Umbilical cord (tissue), 2 donors: ENCODE measurements around the gene IGSF23. TPM values are rescaled to one million over a fixed set of nuclear protein-coding genes. Genes with fewer than 3 reads are reported as not detected.

ENCODE experiments used
- DNase-seq: peaks from one replicate; pipeline ENCODE4 v3.0.0-alpha.2; 2015; ENCODE audit warnings: low spot score
- total RNA-seq: library from RNA; depleted of rRNA; stranded (reverse); fragments of >200 nt; gene quantifications from one replicate; pipeline ENCODE4 v1.2.3, GENCODE V29; 2014; ENCODE audit warnings: low replicate concordance; ENCODE audit not compliant: insufficient read depth

Gene IGSF23
- total RNA-seq, 1 donor from 2014 or later, result not detected

GRCh38 chr19:44640518-44640917 is 27.2 kb downstream of the IGSF23 start:
- DNase-seq, result no peak

GRCh38 chr19:44641501-44642265 is 28.3 kb downstream of the IGSF23 start:
- no peak for DNase-seq

GRCh38 chr19:44642377-44642776 is 29.0 kb downstream of the IGSF23 start:
- DNase-seq, result peak; percentile 10

- DNase-seq, result peak; percentile 78
These were observed 30.4 kb downstream of the IGSF23 start, which contains the start of gene PVR for GRCh38 chr19:44643605-44644401. PVR (plus strand) TSS chr19:44643910; CDS start chr19:44644097, 187 bp downstream.

- DNase-seq, result peak; percentile 47
These were observed 31.1 kb downstream of the IGSF23 start for GRCh38 chr19:44644402-44645016.

- no peak for DNase-seq
These were observed 32.2 kb downstream of the IGSF23 start for GRCh38 chr19:44645407-44646048.

GRCh38 chr19:44646049-44646416 is 32.7 kb downstream of the IGSF23 start:
- no peak for DNase-seq

GRCh38 chr19:44647144-44647543 is 33.8 kb downstream of the IGSF23 start:
- no peak for DNase-seq

- no peak for DNase-seq
These were observed 35.4 kb downstream of the IGSF23 start for GRCh38 chr19:44648631-44649251.

- DNase-seq, result no peak
These were observed 36.3 kb downstream of the IGSF23 start for GRCh38 chr19:44649578-44650145.

GRCh38 chr19:44653343-44653742 is 40.0 kb downstream of the IGSF23 start:
- DNase-seq, result no peak

GRCh38 chr19:44653977-44654774 is 40.8 kb downstream of the IGSF23 start:
- peak; percentile 45 for DNase-seq

- peak; percentile 56 for DNase-seq
These were observed 44.0 kb downstream of the IGSF23 start for GRCh38 chr19:44657211-44657921.

GRCh38 chr19:44658069-44658733 is 44.8 kb downstream of the IGSF23 start:
- no peak for DNase-seq

- DNase-seq, result no peak
These were observed 46.7 kb downstream of the IGSF23 start for GRCh38 chr19:44660081-44660480.

GRCh38 chr19:44661205-44661604 is 47.8 kb downstream of the IGSF23 start:
- DNase-seq, result no peak

- no peak for DNase-seq
These were observed 48.5 kb downstream of the IGSF23 start for GRCh38 chr19:44661904-44662303.

GRCh38 chr19:44662691-44663385 is 49.5 kb downstream of the IGSF23 start:
- no peak for DNase-seq
